Activated T-cell treated with anti-CD3 and anti-CD28 coated beads for 1 hour (primary cell): ENCODE measurements around the gene PFKL.
"Not testable (repeated sequence)": the region's sequence is repeated elsewhere in the genome, so short reads cannot be mapped to it uniquely, and the experiment has no call there.

Experiments
- DNase-seq: peaks from one replicate; pipeline ENCODE4 v3.0.0-alpha.2; 2020; ENCODE audit warnings: low read depth

Gene PFKL

DNA sequence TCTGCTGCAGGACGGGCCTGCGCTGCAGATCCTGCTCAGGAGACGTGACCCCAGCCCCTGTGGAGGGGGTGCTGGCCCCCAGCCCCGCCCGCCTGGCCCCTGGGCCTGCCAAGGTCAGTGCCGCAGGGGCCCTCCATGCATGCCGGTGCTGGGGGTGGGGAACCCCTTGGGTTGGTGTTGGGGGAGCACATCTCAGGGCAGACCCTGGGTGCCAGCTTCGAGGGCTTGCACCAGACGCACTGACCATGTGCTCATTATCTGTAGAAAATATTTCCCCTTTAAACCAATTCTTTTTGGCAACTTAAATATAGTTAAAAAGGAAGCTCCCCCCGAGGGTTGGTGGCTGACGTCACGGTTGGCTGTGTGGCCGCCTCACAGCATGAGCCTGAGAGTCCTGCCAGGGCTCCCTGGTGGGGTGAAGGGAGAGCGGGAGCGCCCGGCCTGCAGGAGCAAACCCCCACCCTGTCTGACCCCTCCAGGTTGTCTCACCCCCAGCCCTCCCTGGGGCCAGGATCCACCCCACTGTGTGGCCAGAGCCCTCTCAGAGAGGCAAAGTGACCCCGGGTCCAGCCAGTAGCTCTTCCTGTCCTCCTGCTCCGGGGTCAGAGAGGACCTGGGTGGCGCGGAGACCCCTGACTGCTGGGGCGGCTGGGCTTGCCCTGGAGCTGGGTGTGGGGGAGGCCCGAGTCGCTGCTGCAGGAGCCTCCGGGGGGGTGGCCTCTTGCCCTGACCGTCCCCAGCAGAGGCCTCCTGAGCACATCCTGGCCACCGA lies 5.3 kb upstream of the PFKL start:
- no peak for DNase-seq

DNA sequence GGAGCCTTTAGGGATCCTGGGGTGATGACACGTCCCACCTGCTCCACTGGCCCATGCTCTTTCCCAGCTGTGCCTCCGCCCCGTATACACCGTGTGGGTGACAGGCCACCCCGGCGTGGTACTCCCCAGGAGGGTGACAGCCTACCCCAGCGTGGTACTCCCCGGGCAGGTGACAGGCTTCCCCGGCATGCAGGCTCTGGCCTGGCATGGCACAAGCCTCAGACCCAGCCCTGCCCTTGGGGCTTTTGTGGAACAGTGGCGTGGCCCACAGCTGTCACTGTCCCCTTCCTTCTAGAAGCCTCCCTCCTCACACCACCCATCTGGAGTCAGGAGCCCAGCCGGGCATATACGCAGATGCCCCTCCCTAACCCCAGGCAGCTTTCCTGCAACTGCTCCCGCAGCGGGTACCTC lies 4.7 kb upstream of the PFKL start:
- no peak for DNase-seq

DNA sequence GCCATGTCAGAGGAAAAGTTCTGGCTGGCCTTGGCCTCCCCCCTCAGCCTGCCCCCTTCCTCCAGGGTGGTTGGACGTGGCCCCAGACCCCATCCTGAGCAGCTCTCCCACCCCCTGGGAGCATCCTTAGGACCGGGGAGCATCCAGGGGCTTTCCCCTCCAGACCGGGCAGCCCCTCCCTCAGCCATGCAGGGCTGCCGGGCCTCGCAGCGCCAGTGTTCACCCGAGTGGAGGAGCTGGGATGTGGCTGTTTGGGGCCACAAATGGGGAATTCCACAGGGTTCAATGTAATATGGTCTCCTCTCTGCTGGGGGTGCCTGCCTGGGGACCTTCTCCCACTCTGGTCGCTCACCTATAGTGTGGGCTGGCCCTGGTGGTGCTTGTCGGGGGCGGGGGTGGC lies 4.2 kb upstream of the PFKL start:
- DNase-seq: no peak

DNA sequence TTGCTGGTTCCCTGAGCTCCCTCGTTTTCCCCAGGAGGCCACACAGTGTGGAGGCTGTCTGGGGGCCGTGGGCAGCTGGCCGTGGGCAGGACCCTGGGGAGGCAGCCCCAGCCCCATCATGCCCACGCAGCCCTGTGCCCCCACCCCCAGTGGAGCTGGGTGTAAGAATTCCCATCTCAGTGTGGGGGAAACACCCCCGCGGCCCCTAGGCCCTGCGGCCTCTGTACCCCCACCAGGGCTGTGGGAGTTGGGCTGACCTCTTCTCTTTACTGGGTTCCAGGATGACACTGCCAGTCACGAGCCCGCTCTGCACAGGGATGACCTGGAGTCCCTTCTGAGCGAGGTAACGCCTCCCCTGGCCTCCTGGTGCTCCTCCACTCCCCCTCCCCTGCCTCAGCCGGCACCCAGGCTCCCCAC lies 3.7 kb upstream of the PFKL start:
- no peak for DNase-seq

DNA sequence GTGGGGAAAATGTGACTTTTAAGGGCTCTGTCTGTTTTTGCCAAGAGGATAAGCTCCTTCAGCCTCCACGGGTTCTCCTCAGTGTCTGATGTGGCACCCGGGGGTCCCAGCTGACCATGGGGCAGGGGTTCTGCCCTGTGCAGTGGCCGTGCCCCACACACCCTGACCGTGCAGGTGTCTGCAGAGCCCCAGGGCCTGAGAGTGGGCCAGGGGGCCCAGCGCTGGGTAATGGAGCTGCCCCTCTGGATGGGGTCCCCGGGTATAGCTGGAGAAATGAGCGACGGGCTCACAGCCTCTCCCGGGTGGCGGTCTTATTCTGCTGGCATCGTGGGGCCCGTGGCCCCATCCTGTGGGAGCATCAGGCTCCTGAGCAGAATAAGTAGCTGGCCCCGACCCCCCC lies 2.9 kb upstream of the PFKL start:
- no peak for DNase-seq

DNA sequence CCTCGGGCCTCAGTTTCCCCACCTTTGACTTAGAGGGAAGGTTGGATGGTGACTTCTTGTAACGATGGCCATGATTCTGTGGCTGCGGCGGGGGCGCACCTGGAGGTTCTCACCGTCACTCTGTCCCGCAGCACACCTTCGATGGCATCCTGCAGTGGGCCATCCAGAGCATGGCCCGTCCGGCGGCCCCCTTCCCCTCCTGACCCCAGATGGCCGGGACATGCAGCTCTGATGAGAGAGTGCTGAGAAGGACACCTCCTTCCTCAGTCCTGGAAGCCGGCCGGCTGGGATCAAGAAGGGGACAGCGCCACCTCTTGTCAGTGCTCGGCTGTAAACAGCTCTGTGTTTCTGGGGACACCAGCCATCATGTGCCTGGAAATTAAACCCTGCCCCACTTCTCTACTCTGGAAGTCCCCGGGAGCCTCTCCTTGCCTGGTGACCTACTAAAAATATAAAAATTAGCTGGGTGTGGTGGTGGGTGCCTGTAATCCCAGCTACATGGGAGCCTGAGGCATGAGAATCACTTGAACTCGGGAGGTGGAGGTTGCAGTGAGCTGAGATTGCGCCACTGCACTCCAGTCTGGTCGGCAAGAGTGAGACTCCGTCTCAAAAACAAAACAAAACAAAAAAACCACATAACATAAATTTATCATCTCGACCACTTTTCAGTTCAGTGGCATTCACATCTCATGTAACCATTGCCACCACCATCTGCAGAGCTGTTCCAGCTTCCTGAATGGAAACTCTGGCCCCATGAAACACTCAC lies 2.1 kb upstream of the PFKL start:
- DNase-seq: peak; percentile 65

DNA sequence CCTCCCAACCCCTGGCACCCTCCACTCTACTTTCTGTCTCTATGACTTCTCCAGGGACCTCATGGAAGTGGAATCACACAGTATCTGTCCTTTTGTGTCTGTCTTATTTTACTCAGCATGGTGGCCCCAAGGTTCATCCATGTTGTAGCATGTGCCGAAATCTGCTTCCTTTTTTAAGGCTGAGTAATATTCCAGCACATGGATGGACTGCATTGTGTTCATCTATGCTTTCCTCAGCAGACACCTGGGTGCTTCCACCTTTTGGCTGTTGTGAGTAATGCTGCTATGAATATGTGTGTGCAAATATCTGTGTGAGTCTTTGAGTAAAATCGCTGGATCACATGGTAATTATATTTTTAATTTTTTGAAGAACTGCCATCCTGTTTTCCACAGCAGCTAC lies 1.6 kb upstream of the PFKL start:
- DNase-seq: no peak

DNA sequence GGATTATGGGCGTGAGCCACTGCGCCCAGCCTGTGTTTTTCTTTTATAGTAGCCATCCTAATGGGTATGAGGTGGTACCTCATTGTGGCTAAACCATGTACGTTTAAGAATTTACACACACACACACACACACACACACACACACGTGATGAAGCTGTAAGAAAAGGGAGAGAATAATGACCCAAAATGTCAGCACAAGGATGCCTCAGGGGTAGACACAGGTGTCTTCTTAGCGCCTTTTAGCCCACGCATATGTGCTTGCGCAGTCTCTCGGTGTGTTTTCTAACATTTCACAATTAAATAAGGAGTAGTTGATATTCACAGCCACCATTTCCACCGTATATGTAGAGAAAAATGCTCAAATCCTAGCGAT lies 782 bp upstream of the PFKL start:
- DNase-seq: no peak

DNA sequence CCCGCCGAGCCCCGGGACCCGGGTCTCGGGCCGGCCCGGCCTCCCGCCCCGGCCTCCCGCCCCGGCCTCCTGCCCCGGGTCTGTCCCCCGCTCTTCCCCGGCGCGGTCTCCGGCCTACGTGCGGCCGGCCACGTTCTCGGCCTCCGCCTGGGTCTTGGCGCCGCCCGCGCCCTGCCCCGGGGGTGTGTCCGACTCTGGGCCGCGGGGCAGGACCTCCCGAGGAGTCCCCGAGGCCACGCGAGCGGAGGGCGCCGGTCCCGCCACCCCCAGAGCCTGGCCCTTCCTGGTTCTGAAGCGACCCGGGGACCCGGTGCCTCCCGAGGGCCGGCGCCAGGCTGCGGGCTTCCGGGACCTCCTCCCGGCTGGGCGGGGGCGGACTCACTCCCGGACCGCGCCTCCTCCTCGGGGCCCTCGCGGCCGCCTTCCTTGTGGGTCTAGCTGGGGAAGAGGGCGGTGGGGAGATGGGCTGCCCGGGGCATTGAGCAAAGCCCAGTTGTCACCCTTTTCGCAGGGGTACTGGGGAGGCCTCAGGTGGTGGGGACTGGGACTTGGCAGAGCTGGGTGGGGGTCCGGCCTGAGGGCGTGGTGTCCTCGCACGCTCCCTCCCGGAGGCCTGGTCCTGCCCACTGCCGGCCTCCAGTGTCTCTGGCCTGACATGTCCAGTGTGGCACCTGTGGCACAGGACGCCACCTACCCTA lies 558 bp downstream of the PFKL start:
- peak; percentile 52 for DNase-seq

DNA sequence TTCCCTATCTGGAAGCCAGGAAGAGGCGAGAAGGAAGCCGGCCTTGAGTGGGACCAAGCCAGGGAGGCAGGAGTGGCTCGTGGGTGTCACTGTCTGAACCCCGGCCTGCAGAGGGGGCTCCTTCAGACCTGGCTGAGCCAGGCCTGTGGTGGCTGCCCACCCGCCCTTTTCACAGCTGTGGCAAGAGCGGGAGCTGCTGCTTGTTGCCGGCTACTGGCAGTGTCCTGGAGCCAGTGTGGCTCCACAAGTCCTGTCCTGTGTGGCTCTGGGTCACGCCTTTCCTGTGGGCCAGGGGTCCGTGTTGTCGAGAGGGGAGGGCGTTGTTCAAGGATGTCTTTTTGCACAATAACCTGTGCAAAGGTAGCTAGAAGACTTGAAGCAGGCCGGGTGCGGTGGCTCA lies 1.3 kb downstream of the PFKL start:
- no peak for DNase-seq

DNA sequence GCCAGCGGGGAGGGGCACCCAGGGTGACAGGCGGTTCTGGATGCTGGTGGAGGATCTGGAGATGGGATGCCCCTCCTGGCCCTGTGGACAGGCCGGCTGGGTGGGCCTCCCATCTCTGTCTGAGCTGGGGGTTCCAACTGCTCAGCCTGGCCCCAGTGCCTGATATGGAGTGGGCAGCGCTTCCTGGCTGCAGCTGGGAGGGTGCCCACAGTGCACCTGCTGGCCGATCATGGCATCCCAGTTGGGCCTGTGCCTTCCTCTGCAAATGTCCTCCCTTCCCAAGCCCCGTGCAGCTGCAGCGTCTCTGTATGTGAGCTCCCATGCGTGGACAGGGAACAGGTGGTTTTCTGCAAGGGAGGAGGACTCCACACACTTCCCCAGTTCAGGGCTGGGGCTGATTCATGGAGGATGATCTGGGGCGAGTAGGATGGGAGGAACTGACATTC lies 2.1 kb downstream of the PFKL start:
- DNase-seq: no peak

DNA sequence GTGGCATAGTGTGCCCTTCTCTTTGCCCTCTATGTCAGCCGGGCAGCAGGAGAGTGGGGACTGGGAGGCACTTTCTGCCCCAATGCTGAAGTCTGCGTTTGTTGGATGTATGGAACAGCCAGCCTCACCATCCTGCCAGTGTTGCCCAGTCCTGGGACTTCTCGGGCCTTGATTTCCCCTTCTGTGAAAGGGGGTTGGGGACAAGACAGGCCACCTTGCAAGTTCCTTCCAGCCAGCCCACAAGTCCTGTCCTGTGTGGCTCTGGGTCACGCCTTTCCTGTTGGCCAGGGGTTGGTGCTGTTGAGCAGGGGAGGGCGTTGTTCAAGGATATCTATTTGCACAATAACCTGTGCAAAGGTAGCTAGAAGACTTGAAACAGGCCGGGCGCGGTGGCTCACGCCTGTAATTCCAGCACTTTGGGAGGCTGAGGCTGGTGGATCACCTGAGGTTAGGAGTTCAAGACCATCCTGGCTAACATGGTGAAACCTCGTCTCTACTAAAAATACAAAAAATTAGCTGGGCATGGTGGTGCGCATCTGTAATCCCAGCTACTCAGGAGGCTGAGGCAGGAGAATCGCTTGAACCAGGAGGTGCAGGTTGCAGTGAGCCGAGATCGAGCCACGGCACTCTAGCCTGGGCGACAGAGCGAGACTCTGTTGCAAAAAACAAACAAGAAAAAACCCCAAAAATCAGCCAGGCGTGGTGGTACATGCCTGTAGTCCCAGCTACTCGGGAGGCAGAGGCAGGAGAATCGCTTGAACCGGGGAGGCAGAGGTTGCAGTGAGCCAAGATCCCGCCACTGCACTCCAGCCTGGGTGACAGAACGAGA lies 2.9 kb downstream of the PFKL start:
- DNase-seq: not testable (repeated sequence)

DNA sequence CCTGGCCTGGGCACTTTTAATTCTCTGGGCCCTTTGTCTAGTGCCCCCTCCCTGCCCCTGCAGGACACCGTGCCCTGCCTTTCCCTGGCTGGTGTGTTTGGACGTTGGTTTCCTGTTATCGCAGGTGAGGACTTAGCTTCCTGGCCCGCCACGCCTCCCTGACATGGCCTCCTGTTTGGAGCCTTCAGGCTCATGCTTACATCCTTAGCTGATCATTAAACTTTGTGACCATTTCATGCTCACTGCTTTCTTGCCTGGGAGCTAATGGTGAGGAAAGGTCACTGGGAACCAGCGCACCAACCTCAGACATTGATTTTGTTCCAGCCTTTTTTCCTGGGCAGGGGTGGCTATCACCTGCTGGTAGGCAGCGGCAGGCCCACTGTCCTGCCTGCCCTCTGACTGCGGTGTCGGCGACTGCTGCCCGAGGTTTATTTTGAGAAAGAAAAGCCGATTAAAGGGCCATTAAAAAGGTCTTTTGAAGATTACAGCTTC lies 3.7 kb downstream of the PFKL start:
- no peak for DNase-seq

DNA sequence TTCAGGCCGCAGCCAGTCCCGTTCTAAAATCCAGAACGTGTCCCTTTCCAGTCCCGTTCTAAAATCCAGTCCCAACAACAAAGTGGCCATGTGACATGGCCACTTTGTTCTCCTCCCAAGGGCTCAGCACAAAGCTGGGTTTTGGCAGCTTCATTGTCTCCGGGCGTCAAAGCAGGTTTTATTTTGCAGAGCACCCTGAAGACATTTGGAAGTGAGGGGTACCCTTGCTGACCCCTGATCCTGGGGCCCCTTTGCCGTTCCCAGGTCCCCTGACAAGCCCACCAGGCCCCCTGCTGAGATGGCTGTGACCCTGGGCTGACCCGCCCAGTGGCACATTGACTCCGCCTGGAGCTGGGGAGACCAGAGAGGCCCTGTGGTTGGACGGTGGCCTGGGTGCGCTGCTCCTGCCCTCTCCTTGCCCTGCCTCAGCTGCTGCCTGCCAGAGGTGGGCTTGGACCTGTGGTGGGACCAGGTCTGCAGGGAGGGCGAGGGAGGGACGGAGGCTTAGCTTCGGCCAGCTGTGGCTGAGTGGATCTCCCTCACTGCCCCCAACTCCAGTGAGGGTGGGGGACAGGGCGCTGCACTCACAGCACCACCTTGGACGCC lies 4.3 kb downstream of the PFKL start:
- DNase-seq: no peak

DNA sequence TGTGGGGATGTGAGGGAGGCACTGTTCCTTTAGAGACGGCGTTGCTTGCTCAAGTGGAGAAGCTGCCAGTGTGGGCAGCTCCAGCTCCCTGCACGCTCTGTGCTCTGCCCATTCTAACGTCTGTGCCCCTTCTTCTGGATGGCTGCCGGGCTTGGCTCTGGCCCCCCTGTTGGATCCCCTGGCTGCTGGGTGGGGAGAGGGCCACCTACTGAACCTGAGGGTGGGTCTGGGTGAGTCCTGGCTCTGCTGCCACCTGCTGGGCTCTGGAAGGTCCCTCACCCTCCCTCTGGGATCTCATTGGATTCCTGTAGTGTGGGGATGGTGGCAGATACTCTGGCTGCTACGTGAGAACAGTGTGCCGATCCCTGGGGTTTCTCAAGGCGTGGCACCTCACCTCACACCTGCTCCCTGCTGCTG lies 5.0 kb downstream of the PFKL start:
- DNase-seq: peak; percentile 38

DNA sequence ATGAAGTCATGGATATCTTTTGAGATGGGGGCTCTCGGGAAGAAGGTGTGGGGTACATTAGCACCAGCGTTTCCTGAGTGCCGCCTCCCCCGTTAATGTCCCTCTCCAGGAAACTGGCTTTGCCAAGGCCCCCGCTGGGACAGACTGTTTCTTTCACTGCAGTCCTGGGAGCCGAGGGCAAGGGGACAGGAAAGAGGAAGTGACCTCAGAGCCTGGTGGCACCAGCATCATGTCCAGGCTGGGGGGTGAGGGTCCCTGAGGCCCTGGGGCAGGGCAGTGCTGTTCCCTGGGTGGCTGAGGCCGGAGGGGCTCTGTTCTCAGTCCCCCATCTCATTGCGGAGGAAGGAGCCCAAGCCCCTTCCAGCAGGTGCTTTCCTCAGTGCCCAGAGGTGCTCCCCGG lies 5.8 kb downstream of the PFKL start:
- DNase-seq: no peak

DNA sequence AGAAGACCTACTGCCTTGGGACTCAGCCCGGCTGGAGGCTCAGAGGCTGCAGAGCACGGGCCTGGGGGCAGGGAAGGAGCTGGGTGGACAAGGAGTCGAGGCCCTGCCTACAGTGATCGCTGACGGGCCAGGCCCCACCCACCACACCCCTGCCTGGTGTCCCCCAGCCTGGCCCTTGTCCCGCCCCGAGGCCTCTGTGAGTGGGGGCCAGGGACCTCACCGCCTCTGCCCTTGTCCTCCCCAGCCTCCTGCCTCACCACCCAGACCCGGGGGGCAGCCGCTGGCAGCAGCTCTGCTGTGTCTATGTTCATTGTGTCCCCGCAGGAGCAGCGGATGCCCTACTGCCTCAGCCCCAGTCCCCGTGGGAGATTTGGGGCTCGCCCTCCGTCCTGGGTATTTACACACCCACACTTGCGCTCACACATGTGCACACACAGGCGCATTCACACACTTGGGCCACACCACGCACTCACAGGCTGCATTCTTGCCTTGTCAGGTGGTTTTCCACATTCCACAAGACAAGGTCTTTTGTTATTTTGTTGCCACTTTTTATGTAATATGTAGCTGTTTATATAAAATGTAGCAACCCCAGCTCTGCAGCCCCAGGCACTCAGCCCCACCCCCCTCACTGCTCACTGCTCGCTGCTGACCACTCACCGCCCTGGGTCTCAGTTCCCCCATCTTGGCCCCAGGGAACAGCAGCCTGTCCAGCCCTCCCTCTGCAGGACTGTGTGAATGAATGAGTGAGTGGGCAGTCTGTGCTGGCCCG lies 7.3 kb downstream of the PFKL start:
- DNase-seq: no peak

DNA sequence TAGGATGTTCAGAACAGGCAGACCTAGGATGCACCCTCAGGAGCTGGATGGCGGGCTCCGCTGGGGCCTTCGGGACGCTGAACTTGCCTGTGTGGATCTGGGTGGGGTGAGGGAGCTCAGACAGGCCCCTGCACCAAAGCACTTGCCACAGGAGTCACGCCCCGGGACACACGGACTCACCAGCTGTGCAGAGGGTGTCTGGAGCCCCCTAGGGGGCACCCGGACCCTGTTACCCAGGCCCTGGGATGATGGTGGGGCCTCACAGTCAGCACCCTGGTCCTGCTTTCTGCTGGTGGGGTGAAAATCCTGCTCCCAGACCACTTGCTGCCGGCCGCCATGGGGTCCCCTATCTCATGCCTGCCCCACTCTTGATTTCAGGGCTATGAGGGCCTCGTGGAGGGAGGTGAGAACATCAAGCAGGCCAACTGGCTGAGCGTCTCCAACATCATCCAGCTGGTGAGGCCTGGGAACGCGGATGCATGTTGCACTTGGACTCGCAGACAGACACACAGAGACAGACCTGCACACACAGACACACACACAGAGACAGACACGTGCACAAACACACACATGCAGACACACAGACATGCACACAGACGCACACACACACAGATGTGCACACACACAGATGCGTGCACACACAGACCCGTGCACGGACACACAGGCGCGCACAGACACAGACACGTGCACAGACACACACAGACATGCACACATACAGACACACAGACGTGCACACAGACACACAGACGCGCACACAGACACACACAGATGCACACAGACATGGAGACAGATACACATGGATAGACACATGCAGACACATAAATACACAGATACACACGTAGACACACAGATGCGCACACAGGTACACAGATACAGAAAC lies 11.0 kb downstream of the PFKL start:
- no peak for DNase-seq

DNA sequence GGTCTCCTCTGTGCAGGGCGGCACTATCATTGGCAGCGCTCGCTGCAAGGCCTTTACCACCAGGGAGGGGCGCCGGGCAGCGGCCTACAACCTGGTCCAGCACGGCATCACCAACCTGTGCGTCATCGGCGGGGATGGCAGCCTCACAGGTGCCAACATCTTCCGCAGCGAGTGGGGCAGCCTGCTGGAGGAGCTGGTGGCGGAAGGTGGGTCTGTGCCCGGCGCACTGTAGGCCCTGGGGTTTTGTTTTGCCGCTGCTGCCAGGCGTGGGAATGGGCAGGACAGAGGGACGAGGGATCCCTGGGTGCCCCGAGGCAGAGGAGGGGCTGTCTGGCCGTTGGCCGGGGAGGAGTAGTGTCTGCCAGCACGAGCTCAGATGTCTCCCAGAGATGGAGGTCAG lies 12.2 kb downstream of the PFKL start:
- DNase-seq: no peak

DNA sequence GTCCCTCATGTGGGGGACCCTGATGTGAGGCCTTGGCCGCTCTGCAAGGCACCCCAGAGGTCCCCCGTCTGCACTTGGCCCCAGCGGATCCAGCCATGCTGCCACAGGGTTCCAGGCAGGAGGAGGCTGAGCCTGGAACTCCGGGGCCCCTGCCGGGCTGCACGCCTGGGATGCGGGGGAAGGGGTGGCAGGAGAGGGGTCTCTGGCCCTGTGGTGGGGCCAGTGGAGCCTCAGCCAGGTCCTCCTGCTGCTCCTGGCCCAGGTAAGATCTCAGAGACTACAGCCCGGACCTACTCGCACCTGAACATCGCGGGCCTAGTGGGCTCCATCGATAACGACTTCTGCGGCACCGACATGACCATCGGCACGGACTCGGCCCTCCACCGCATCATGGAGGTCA lies 12.9 kb downstream of the PFKL start:
- DNase-seq: no peak
